IMR-90 (cell line): ENCODE data around the gene AKAP3. TPM values are rescaled to one million over a fixed set of nuclear protein-coding genes. Genes with fewer than 3 reads are reported as not detected.

Source experiments
- ATAC-seq: fragments of 200-7000 bp; cut with Tn5 transposase; 2 replicates; pipeline ENCODE4 v1.9.1; 2020; ENCODE audit warnings: low read depth, mild to moderate bottlenecking, moderate library complexity
- BruUV-seq: library from RNA; stranded (reverse); fragments of 400-500 nt; replicated peaks from 2 replicates; lab custom pipeline; 2021; lab: Mats Ljungman, UMichigan
- CTCF ChIA-PET: fragments of 300-600 bp; formaldehyde crosslinking; extraction: SDS; loops from one replicate; lab custom pipeline; 2021; ENCODE audit warnings: antibody characterized with exemption; lab: Yijun Ruan, JAX
- POLR2A ChIA-PET: fragments of 300-600 bp; sonication (Branson Sonifier 250); formaldehyde crosslinking; loops from one replicate; lab custom pipeline; 2022; ENCODE audit warnings: antibody characterized with exemption; ENCODE audit not compliant: unreplicated experiment; lab: Charles Lee
- DNase-seq: peaks from one replicate; pipeline ENCODE4 v3.0.0; 2013
- H2AFZ ChIP-seq: replicated peaks from 2 replicates; pipeline ENCODE3; 2013; ENCODE audit warnings: low read length, mild to moderate bottlenecking; ENCODE audit not compliant: poor library complexity
- H2AK5ac ChIP-seq: 2 replicates; pipeline ENCODE4 v1.6.1; 2013; ENCODE audit warnings: low read depth, low read length, inconsistent platforms
- H2AK9ac ChIP-seq: replicated peaks from 2 replicates; pipeline ENCODE3; 2013; ENCODE audit warnings: mild to moderate bottlenecking, low read depth, low read length, moderate library complexity; ENCODE audit not compliant: poor library complexity
- H2BK120ac ChIP-seq: 2 replicates; pipeline ENCODE4 v1.6.1; 2013; ENCODE audit warnings: low read depth, low read length, inconsistent platforms
- H2BK15ac ChIP-seq: 3 replicates; pipeline ENCODE4 v1.6.1; 2013; ENCODE audit warnings: low read depth, low read length, inconsistent platforms
- H2BK20ac ChIP-seq: 2 replicates; pipeline ENCODE4 v1.6.1; 2013; ENCODE audit warnings: low read depth, mild to moderate bottlenecking, inconsistent platforms, low read length, moderate library complexity
- H2BK5ac ChIP-seq: 2 replicates; pipeline ENCODE4 v1.6.1; 2013; ENCODE audit warnings: mild to moderate bottlenecking, low read depth, low read length, inconsistent platforms; ENCODE audit not compliant: poor library complexity, severe bottlenecking
- H3K14ac ChIP-seq: replicated peaks from 2 replicates; pipeline ENCODE4 v1.6.1; 2013; ENCODE audit warnings: low read depth, low read length, inconsistent platforms
- H3K18ac ChIP-seq: 2 replicates; pipeline ENCODE4 v1.6.1; 2013; ENCODE audit warnings: low read depth, low read length, control low read depth
- H3K23ac ChIP-seq: 2 replicates; pipeline ENCODE4 v1.6.1; 2013; ENCODE audit warnings: low read depth, low read length, inconsistent platforms
- H3K27ac ChIP-seq: 2 replicates; pipeline ENCODE4 v1.5.1; 2013; ENCODE audit warnings: mild to moderate bottlenecking, control low read depth, low read length; ENCODE audit not compliant: insufficient read depth
- H3K27me3 ChIP-seq: 2 replicates; pipeline ENCODE4 v1.6.1; 2013; ENCODE audit warnings: low read length; ENCODE audit not compliant: control insufficient read depth, insufficient read depth
- H3K36me3 ChIP-seq: 2 replicates; pipeline ENCODE4 v1.6.1; 2013; ENCODE audit warnings: low read length, mixed read lengths; ENCODE audit not compliant: control insufficient read depth, insufficient read depth
- H3K4ac ChIP-seq: 2 replicates; pipeline ENCODE4 v1.6.1; 2013; ENCODE audit warnings: low read depth, low read length, inconsistent platforms
- H3K4me1 ChIP-seq: 2 replicates; pipeline ENCODE4 v1.6.1; 2013; ENCODE audit warnings: low read length, mixed read lengths; ENCODE audit not compliant: control insufficient read depth, insufficient read depth
- H3K4me2 ChIP-seq: 2 replicates; pipeline ENCODE4 v1.6.1; 2013; ENCODE audit warnings: low read depth, mild to moderate bottlenecking, control low read depth, low read length, moderate library complexity
- H3K4me3 ChIP-seq: 2 replicates; pipeline ENCODE4 v1.5.1; 2013; ENCODE audit warnings: low read depth, mild to moderate bottlenecking, control low read depth, low read length, moderate library complexity; ENCODE audit not compliant: insufficient read depth
- H3K56ac ChIP-seq: 2 replicates; pipeline ENCODE4 v1.6.1; 2013; ENCODE audit warnings: low read length, inconsistent platforms; ENCODE audit not compliant: insufficient read depth; ENCODE audit errors: extremely low read depth
- H3K79me1 ChIP-seq, 2 experiments: 2 replicates each; pipeline ENCODE4 v1.6.1; 2013; ENCODE audit warnings: low read length in 2 of 2, inconsistent platforms in 1 of 2, low read depth in 1 of 2
- H3K9ac ChIP-seq: 2 replicates; pipeline ENCODE4 v1.6.1; 2013; ENCODE audit warnings: low read depth, low read length, control low read depth
- H3K9me1 ChIP-seq: 2 replicates; pipeline ENCODE4 v1.6.1; 2013; ENCODE audit warnings: low read length, inconsistent platforms; ENCODE audit not compliant: insufficient read depth
- H3K9me3 ChIP-seq: 2 replicates; pipeline ENCODE4 v1.6.1; 2013; ENCODE audit warnings: low read length; ENCODE audit not compliant: control insufficient read depth, insufficient read depth
- H4K20me1 ChIP-seq: 2 replicates; pipeline ENCODE4 v1.6.1; 2013; ENCODE audit warnings: low read length, inconsistent platforms; ENCODE audit not compliant: insufficient read depth
- H4K5ac ChIP-seq: 2 replicates; pipeline ENCODE4 v1.6.1; 2013; ENCODE audit warnings: mild to moderate bottlenecking, low read depth, low read length, control low read depth
- H4K8ac ChIP-seq, 2 experiments: 2 replicates each; pipeline ENCODE4 v1.6.1; 2013; ENCODE audit warnings: low read depth in 2 of 2, low read length in 2 of 2, control low read depth in 1 of 2, inconsistent platforms in 1 of 2
- H4K91ac ChIP-seq: 2 replicates; pipeline ENCODE4 v1.6.1; 2013; ENCODE audit warnings: low read depth, low read length, inconsistent platforms; ENCODE audit not compliant: insufficient read depth
- BHLHE40 ChIP-seq: fragments of 150-350 bp; IDR thresholded peaks from 2 replicates; pipeline ENCODE4 v1.6.1; 2016; ENCODE audit warnings: mild to moderate bottlenecking, low read depth, low read length
- CEBPB ChIP-seq: IDR thresholded peaks from 2 replicates; pipeline ENCODE4 v1.6.1; 2012; ENCODE audit warnings: low read depth, low read length, improper control_type of control experiment
- CHD1 ChIP-seq: IDR thresholded peaks from 2 replicates; pipeline ENCODE4 v1.6.1; 2012; ENCODE audit warnings: low read depth, low read length, improper control_type of control experiment
- FOS ChIP-seq: fragments of 150-350 bp; IDR thresholded peaks from 2 replicates; pipeline ENCODE4 v1.6.1; 2016; ENCODE audit warnings: low read depth, low read length
- MAFK ChIP-seq: IDR thresholded peaks from 2 replicates; pipeline ENCODE4 v1.6.1; 2012; ENCODE audit warnings: low read depth, low read length, improper control_type of control experiment
- MAZ ChIP-seq: IDR thresholded peaks from 2 replicates; pipeline ENCODE4 v1.6.1; 2012; ENCODE audit warnings: low read depth, mild to moderate bottlenecking, low read length, improper control_type of control experiment, moderate library complexity, borderline replicate concordance
- MXI1 ChIP-seq: IDR thresholded peaks from 2 replicates; pipeline ENCODE4 v1.6.1; 2012; ENCODE audit warnings: low read depth, mild to moderate bottlenecking, low read length, moderate library complexity, borderline replicate concordance
- NFE2L2 ChIP-seq: fragments of 150-350 bp; IDR thresholded peaks from 2 replicates; pipeline ENCODE4 v1.6.1; 2016; ENCODE audit warnings: low read depth, mild to moderate bottlenecking, low read length
- POLR2A ChIP-seq: IDR thresholded peaks from 2 replicates; pipeline ENCODE4 v1.6.1; 2012; ENCODE audit warnings: mild to moderate bottlenecking, low read depth, low read length
- RAD21 ChIP-seq: IDR thresholded peaks from 2 replicates; pipeline ENCODE4 v1.6.1; 2012; ENCODE audit warnings: low read length, improper control_type of control experiment
- RCOR1 ChIP-seq: IDR thresholded peaks from 2 replicates; pipeline ENCODE4 v1.6.1; 2012; ENCODE audit warnings: mild to moderate bottlenecking, low read length, improper control_type of control experiment; ENCODE audit not compliant: insufficient replicate concordance
- RFX5 ChIP-seq: IDR thresholded peaks from 2 replicates; pipeline ENCODE4 v1.8.0; 2012; ENCODE audit warnings: low read depth, mild to moderate bottlenecking, low read length, moderate library complexity
- SMC3 ChIP-seq: fragments of 150-350 bp; IDR thresholded peaks from 2 replicates; pipeline ENCODE4 v1.6.1; 2016; ENCODE audit warnings: low read depth, mild to moderate bottlenecking, antibody characterized with exemption, low read length, moderate library complexity
- WGBS, 2 experiments: methylation state at CpG; one replicate each; pipeline versions ENCODE4 v1.1.5 to v1.1.7; 2013; ENCODE audit warnings: missing lambda C conversion rate in 2 of 2; ENCODE audit not compliant: insufficient read length in 1 of 2; ENCODE audit errors: extremely low coverage in 2 of 2; 5-methylcytosine and 5-hydroxymethylcytosine counted together
- dilution Hi-C: fragments of 300-500 bp; cut with HindIII; formaldehyde crosslinking; loops from one replicate; pipeline ENCODE4 v1.14.3; 2018; ENCODE audit warnings: low sequenced_read_pairs; ENCODE audit not compliant: unreplicated experiment
- in situ Hi-C: fragments of 300-500 bp; cut with MboI; formaldehyde crosslinking; loops from 3 replicates; pipeline ENCODE4 v1.14.3; 2019; ENCODE audit warnings: low sequenced_read_pairs, inconsistent platforms, mixed read lengths
- intact Hi-C: fragments of 100-400 bp; cut with micrococcal nuclease; formaldehyde crosslinking; loops from 2 replicates; pipeline ENCODE4 v1.10.0; 2022
- polyA plus RNA-seq, 3 experiments: library from polyadenylated mRNA; depleted of rRNA; stranded (reverse); fragments of >200 nt; gene quantifications; 2 replicates each; pipeline ENCODE4 v1.2.3, GENCODE V29; 2012; ENCODE audit warnings: low replicate concordance in 1 of 3
- total RNA-seq: library from RNA; depleted of rRNA; stranded (reverse); fragments of >200 nt; gene quantifications from 2 replicates; pipeline ENCODE4 v1.2.3, GENCODE V29; 2012
- TF ChIP-seq, protein P1 (sequence below): fragments of 150-350 bp; IDR thresholded peaks from 2 replicates; pipeline ENCODE4 v1.6.1; 2016; ENCODE audit warnings: low read depth, mild to moderate bottlenecking, low read length, moderate library complexity, borderline replicate concordance
- TF ChIP-seq, protein P2 (sequence below): conservative IDR thresholded peaks from 2 replicates; pipeline ENCODE4 v1.5.1; 2012; ENCODE audit warnings: mild to moderate bottlenecking, low read depth, low read length, improper control_type of control experiment
- TF ChIP-seq, protein P3 (sequence below): fragments of 150-350 bp; IDR thresholded peaks from 2 replicates; pipeline ENCODE4 v1.6.1; 2017; ENCODE audit warnings: mild to moderate bottlenecking, antibody characterized with exemption, low read length, low read depth

AKAP3 gene
- total and polyA plus RNA-seq, 2 of the 4 experiments (the other 2 are of a cell fraction), result 0.54 to 0.55 TPM

DNA sequence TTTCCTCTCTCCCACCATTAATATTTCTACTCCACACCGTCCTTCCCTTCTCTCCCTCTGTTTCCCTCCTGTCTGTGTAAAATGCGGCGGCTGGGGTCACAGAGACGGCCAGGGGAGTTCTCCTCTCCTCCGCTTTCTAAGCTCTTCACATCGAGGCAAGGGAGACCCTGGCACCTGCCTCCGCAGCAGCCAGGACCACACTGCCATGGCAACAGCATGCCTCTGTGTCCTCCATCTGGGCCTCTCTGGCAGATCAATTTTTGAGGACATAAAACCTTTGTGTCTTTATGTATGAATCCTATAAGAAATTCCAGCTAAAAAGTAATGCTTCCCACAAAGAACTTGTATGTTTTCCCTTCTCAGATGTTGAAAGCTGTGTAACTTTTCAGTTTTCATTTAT lies 45.4 kb downstream of the AKAP3 start:
- BruUV-seq, result no TSS peak
- no peaks in the 10 kb centered on the region for H3K36me3 ChIP-seq
- dilution Hi-C loops, result no loop called here
- H3K9ac ChIP-seq, result no peak overlapping the region
- H3K9me1 ChIP-seq, result no peaks in the 10 kb centered on the region
- WGBS, 2 experiments, result 60 to 100% methylated on average over 1 to 2 of the region's 7 CpGs
- POLR2A ChIA-PET, result no interaction called here
- no peak overlapping the region for H2BK15ac ChIP-seq
- intact Hi-C loops, result no loop called here
- H3K14ac ChIP-seq, result no peak overlapping the region
- no peak overlapping the region for H3K23ac ChIP-seq
- ATAC-seq (no peak), DNase-seq (no peak)
- in situ Hi-C loops, result no loop called here
- TF ChIP-seq RFX5 (no peak), POLR2A (no peak), FOS (no peak), RAD21 (no peak), MXI1 (no peak), BHLHE40 (no peak), NFE2L2 (no peak), RCOR1 (no peak), SMC3 (no peak), CHD1 (no peak), MAFK (no peak), MAZ (no peak), CEBPB (no peak)
- TF ChIP-seq, protein P1, sequence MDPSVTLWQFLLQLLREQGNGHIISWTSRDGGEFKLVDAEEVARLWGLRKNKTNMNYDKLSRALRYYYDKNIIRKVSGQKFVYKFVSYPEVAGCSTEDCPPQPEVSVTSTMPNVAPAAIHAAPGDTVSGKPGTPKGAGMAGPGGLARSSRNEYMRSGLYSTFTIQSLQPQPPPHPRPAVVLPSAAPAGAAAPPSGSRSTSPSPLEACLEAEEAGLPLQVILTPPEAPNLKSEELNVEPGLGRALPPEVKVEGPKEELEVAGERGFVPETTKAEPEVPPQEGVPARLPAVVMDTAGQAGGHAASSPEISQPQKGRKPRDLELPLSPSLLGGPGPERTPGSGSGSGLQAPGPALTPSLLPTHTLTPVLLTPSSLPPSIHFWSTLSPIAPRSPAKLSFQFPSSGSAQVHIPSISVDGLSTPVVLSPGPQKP, result no peak
- TF ChIP-seq, protein P2, sequence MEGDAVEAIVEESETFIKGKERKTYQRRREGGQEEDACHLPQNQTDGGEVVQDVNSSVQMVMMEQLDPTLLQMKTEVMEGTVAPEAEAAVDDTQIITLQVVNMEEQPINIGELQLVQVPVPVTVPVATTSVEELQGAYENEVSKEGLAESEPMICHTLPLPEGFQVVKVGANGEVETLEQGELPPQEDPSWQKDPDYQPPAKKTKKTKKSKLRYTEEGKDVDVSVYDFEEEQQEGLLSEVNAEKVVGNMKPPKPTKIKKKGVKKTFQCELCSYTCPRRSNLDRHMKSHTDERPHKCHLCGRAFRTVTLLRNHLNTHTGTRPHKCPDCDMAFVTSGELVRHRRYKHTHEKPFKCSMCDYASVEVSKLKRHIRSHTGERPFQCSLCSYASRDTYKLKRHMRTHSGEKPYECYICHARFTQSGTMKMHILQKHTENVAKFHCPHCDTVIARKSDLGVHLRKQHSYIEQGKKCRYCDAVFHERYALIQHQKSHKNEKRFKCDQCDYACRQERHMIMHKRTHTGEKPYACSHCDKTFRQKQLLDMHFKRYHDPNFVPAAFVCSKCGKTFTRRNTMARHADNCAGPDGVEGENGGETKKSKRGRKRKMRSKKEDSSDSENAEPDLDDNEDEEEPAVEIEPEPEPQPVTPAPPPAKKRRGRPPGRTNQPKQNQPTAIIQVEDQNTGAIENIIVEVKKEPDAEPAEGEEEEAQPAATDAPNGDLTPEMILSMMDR, result no peak
- TF ChIP-seq, protein P3, sequence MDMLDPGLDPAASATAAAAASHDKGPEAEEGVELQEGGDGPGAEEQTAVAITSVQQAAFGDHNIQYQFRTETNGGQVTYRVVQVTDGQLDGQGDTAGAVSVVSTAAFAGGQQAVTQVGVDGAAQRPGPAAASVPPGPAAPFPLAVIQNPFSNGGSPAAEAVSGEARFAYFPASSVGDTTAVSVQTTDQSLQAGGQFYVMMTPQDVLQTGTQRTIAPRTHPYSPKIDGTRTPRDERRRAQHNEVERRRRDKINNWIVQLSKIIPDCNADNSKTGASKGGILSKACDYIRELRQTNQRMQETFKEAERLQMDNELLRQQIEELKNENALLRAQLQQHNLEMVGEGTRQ, result no peak
- H4K5ac ChIP-seq, result no peak overlapping the region
- peaks cover 13 to 24% of the 10 kb centered on the region in 2 experiments for H3K79me1 ChIP-seq
- H4K8ac ChIP-seq, result no peak overlapping the region
- no peak overlapping the region for H2AFZ ChIP-seq
- no peak overlapping the region for H3K56ac ChIP-seq
- no peak overlapping the region for H2BK120ac ChIP-seq
- H2AK5ac ChIP-seq, result no peak overlapping the region
- H3K18ac ChIP-seq, result no peak overlapping the region
- no peak overlapping the region for H3K4me3 ChIP-seq
- H2AK9ac ChIP-seq, result no peak overlapping the region
- peaks cover 7% of the 10 kb centered on the region for H3K27me3 ChIP-seq
- H3K4me2 ChIP-seq, result no peak overlapping the region
- no peak overlapping the region for H2BK20ac ChIP-seq
- H3K27ac ChIP-seq, result no peak overlapping the region
- H2BK5ac ChIP-seq, result no peak overlapping the region
- H3K9me3 ChIP-seq, result no peaks in the 10 kb centered on the region
- no peaks in the 10 kb centered on the region for H4K20me1 ChIP-seq
- H3K4me1 ChIP-seq, result peaks cover 3% of the 10 kb centered on the region
- no peak overlapping the region for H3K4ac ChIP-seq
- no peak overlapping the region for H4K91ac ChIP-seq
- CTCF ChIA-PET, result interaction anchor here (1.6 kb wide), 1 partner anchor 13 kb away, joined by 3 read pairs; no protein-coding TSS in a partner anchor
